Iris pigment epithelial cell (primary cell): Measurements from ENCODE around the gene RIMBP2.
A peak's percentile ranks its signal among the peaks of the same experiment; 100 is the strongest.

Source experiments
- DNase-seq: peaks from one replicate; pipeline ENCODE4 v3.0.0-alpha.2; 2011; ENCODE audit warnings: low read depth

Gene RIMBP2

DNA sequence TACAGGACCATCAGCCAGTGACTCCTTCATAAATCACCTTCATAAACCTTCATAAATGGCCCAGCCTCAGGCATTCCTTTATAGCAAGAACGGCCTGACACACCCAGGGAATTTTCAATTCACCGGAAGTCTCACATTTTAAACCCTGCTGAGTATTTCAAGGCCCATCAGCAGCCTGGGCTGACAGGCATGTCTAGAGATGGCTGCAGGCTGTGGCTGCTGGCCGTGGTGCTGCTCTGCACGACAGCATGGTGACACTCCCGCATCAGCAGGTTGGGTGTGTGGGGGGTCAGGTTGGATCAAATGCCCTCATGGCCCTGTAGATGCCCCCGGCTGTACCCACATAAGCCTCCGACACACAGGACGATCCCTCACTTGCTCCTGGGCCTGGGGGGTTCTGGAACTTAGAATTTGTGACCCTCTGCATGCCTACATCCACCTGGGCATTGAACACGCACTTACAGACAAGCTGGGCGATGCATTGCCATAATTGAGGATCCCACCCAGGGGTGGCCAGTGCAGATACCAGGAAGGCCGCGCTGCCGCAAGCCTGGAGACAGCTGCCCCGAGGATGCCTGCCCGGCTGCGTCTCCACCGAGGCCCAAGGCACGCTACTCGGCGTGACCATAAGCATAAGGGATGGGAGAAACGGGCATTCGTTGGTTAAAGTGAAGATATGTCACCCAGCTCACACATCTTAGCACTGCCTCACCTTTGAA, 254.1 kb downstream of the RIMBP2 start:
- no peak for DNase-seq

DNA sequence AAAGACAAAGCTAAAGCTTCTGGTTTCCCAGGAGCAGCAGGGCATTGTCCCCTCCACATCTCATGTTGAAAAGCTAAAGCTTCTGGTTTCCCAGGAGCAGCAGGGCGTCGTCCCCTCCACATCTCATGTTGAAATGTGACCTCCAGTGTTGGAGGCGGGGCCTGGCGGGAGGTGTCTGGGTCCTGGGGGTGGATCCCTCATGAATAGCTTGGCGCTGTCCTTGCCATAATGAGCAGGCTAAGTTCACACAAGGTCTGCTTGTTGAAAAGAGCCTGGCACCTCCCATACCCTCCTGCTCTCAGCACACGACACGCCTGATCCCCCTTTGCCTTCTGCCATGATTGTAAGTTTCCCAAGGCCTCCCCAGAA, 254.7 kb downstream of the RIMBP2 start:
- DNase-seq, result no peak

DNA sequence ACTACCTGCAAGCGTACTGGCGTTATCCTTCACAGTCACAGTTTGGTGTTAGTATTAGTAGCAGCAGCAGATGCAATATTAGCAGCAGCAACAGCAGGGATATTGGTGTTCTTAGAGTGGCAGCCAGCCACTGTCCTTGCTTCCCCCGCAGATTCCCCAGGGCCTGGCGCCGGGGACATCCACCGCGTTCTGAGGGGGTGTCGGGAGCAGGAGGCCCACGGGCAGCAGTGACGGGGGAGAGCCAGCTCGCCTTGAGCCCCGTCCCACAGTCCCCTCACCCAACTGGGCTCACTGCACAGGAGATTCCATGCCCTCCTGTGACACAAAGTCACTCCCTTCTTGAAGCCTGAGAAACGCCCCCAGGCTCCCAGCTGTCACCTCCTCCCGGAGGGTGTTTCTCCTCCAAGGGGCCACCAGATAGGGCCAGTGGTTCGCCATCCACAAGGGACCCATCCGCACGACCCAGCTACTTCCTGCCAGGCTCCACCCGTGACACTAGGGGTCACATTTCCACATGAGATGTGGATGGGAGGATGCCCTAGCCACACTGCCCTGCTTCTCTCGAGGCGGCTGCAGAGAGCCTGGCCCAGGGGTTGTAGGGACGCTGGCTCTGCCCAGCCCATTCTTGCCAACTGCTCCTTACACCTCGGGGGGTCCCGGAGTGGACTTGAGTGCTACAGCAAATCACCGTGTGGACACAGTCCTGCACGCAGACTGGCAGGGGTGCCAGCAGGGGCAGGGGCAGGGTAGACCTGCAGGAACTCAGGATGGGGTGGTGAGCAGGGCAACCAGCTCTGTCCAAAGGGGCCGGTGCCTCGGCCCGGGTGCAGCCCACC, 255.3 kb downstream of the RIMBP2 start:
- DNase-seq, result no peak

DNA sequence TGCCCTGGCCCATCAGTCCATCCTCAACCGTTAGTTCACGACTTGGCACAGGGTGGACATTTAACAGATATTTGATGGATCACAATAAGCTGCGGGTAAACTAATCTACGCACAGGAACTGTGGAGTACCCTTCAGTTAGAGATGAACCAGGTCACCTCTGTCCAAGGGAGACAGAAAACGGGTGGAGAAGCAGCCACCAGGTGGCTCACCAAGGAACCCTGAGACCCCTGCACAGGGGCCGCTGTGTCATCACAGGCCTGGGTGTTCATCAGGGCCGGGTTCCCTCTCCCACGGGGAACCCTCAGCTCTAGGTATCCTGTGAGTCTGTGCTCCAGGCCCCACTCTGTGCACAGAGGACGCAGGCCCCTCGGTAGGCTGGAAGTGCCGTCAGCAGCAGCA, 256.2 kb downstream of the RIMBP2 start:
- DNase-seq, result no peak

DNA sequence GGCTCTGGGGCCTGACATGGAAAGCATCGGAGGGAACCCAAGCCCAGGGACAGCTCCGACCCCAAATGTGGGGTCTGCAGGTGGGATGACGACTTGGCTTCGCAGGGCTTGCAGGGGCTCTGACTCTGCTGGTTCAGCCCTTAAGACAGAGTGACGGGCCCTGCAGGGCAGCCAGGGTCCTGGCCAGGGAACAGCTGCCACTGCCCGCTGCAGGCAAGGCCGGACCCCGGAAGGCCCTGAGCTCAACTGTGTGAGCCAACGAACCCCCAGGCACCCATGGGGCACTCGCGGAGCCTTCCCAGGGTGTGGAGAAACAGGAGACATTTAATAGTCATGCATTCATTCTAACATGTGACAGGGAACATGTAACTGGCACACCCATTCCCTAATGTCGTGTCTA, 257.8 kb downstream of the RIMBP2 start:
- DNase-seq, result no peak

DNA sequence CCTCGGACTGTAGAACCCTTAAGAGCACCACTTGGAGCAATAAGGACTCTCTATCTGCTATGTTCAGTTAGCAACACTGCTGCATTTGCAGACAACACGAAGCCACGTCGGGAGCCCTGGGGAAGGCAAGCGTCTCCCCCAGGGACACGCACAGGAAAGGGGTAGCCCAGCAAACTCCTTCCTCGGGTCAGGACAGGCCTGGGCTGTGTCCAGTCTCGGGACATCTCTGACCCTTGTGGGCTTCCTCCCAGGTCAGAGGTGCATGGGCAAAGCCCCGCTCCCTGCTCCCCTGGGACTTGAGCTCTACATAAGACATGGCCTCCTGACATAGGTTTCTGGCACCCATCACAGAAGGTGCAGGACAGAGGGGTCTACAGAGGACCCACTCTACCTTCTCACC, 258.9 kb downstream of the RIMBP2 start:
- DNase-seq, result no peak

DNA sequence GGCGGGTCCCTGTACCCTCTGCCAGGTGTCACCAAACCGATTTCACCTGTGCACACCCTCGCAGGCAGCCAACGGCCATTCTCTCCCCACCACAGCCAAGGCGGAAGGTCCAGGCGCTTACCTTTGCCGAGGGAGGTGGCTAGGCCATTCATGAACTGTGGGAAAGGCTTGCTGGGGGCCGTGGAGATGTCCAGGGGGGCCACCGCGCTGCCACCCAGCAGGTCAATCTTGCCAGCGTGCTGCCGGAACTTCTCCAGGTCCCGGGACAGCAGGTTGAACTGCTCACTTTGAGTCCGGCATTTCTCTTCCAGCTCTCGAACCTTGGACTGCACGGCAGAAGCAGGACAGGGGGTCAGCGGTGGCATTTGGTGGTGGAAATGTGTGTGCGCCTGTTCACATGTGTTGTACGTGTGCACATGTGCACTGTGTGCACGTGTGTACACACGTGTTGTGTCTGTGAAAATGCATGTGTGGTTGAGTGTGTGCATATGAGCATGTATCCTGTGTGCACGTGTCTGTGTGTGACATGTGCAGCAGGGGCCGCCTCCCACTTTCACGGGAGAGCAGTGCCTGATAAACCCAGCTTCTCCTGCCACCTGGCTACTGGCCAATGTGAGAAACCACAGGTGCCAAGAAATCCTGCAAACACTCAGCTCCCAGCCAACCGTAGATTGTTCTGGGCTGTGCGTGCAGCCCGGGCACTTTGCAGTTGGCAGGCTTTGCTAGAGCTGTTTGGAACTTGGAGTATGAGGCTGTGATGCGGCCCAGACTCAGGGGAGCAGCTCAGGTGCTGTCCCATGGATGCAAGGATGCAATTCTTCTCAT, 259.5 kb downstream of the RIMBP2 start:
- no peak for DNase-seq

DNA sequence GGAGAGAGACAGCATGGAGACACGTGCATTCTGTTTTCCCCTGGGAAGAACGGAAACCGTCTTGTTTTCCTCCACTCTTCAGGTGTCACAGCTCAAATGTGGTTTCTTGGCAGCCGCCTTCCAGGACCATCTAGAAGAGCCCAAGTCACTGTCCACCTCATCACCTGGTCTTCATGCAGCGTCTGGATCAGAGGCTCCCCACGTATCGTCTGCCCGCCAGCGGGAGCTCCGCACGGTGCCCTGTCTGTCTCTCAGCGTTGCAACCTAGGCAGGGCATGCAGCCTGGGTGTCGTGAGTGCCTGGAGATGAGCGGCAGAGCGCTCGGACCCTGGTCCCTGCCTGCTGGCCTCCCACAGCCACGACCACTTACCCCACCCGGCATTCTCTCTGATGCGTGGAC, 260.9 kb downstream of the RIMBP2 start:
- no peak for DNase-seq

DNA sequence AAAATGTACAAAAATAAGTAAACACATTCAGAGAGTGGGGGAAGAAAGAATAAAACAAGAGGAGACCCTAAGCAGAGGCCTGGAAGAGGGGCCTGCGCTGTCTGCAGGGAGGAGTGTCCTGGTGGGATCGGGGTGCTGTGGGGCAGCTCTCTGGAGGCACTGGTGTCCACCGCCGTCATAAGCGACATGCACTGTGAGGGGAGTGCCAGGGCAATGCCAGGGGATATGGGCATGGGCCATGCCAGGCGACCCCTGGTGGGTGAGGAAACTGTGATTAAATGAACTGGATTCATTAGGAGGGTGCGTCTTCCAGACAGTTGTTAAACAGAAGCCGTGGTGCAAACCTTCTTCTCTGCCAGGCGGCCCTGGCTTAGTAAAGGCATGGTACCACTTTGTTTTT, 261.8 kb downstream of the RIMBP2 start:
- no peak for DNase-seq

DNA sequence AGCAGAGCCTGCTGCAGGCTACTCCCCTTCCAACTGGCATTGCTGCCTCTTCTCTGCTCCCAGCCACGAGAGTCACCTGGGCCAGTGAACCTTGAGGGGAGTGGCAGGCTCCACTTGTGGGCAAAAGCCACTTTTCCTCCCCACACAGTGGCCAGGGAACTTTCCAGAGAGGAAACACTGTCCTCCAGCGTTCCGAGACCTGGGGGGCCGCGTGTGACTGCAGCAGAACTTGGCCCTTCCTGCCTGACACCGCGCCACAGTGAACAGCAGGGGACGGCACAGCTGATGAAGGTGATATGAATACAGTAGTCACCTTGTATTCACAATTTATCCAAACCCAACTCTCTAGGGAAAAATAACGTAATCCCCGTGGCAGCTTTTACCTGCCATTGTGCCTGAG, 263.6 kb downstream of the RIMBP2 start:
- no peak for DNase-seq

DNA sequence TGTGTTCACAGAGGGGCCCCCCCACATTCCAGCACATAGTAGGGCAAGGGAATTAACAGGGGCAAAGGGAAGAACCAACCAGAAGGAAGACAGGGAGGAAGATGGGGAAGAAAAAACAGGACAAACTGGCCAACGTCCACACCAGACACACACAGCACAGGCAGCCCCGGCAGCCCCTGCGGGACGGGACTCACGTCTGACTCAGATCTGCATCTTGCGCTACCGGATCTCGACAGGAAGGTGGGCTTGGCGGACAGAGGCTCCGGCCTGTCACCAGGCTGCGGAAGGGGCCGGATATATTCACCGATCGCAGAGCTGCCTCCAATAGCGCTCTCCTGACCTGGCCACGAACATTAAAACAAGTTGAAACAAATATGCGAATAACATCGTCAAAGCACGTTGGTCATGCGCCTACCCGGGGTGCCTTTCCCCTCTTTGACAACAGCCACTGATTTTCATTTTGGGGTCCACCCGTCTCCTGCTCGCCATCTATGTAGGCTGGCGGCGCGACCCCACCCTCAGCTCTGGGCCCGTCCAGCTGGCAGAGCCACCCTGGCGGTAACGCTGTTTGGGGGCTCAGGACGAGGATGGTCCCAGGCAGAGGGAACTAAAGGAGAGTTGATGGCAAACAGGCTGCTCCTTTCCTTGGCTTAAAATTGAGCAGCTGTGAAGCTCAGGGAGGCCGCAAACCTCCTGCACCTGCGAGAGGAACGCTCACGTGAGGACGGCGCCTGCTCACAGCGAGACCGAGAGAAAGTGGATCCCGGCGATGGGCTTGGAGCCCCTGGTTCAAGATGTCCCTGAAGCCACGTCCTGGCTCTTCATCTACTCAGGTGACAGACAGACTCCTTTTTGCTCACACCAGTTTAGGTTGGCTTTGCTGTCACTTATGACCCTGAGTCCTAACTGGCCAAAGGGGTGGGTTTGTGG, 264.8 kb downstream of the RIMBP2 start:
- DNase-seq, result no peak

DNA sequence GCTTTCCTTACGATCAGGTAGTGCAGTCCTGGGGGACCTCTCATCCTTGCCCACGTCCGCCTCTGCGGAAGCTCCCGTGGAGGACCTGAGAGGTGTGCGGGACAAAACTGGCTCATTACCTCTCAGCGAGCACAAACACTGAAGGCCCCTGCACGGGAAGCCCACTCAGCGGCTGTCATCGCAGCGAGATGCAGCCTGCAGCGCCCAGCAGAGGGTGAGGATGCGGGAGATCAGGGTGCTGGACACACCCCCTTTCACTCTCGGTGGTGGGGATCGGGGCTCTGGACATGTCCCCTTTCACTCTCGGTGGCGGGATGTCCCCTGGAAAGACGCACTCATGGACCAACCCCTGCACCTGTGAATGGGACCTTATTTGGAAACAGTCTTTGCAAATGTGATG, 266.8 kb downstream of the RIMBP2 start:
- no peak for DNase-seq

DNA sequence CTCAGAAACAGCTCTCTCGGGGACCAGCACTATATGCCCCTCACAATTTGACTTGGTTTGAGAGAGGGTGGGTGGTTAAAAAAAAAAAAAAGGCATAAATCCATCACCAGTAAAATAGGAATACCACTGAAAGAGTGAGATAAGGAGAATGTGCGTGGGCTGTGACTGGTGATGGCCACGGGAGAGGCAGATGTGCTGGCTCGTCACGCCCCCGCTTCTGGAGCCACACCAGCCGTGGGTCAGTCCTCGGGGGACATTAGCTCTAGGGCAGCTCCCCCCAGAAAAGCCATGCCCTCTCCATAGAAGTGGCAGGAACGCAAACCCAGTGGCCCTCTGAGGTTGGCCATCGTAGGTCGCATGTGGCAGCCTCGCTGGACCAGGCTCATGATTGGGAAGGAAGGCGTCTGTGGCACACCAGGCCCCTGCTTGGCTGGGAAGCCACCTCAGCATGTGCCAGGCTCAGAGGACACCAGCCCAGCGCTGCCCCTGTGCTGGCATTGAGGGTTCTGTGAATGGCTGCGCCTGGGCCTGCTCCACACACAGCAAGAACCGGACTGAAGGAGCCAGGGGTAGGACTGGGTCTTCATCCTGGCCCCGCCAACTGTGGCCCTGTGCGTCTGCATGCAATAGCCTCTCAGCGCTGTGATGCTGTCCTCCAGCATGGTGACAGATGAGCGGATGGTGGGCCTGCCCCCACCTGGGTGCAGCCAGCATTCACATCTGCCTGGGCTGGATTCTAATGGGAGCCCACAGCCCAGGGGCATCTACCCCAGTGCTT, 267.9 kb downstream of the RIMBP2 start:
- no peak for DNase-seq

DNA sequence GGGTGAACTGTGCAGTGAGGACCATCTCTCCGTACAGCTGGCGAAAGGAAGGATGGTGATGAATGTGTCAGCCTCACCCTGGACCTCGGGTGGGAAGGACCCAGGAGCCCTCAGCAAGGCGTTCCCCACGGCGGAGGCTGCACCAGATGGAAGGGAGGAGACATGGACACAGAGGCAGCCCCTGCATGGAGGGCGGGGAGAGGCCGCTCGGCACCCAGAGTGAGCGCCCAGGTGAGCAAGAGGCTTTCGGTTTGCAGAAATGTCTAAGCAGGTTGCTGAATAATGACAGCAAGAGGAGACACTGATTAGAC, 268.5 kb downstream of the RIMBP2 start:
- DNase-seq, result no peak

DNA sequence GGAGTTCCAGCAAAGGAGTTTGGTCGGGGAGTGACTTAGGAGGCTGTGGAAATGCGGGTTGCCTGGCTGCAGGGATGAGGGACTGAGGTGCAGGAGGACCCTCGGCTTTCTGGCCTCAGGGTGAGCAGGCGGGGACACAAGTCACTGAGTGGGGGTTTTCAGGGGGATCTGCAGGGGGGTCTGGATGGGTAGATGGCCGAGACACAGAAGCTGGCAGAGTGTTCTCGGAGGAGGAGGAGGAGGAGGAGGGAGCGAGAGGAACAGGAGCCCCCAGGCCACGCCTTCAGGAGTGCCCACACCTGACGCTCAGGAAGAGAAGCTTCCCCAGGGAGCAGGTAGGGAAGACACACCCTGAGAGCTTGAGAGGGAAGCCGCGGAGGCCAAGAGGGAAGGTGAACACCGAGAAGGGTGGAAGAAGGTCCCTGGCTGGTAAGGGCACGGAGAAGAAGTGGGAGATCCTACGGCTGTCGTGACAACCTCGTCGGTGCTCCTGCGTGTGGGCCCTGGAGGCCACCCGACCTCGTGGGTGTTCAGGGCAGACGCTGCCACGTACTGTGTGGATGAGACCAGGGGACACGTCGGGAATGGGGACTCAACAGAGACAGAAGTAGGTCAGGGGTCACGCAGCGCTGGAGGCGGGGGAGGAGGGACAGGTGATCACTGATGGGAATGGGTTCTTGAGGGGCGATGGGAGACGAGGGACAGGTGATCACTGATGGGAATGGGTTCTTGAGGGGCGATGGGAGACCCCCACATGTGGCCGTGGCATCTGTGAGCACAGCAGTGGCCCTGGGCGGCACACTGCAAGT, 269.0 kb downstream of the RIMBP2 start:
- DNase-seq, result no peak

DNA sequence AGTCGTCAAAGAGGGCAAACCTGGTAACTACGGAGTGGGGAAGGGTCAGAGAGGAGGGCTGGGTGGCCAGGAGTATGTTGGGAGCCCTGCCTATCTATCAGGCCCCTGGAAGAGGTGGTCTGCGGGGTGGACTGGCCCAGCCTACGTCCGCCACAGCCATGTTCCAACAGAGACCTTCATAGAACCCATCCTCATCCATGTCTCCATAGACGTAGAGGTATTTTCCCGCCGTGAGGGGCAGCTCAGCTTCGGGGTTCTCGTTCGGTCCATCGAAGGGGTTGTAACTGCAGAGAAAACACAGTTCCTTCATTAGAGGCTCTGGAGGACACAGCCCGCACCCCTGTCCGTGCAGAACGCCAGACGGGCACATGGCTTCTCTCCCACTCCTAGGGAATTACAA, 271.1 kb downstream of the RIMBP2 start:
- no peak for DNase-seq

DNA sequence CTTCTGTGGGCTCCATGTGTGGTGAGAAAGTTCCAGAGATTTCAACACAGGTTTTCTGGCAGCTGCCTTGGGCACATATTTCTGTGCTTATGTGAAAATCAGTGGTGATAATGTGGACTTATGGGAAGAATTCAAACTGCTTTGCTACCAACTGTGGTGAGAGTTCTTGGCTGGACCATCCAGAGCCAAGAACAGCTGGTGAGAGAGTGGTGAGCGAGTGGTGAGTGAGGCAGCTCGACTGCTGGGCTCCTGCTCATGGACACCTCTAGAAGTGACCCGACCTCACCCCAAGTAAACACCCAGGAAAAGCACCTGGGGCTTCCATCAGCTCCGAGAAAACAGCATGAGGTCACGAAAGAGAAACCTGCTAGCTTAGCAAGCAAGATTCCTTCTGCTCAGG, 272.0 kb downstream of the RIMBP2 start:
- peak; percentile 3 for DNase-seq

DNA sequence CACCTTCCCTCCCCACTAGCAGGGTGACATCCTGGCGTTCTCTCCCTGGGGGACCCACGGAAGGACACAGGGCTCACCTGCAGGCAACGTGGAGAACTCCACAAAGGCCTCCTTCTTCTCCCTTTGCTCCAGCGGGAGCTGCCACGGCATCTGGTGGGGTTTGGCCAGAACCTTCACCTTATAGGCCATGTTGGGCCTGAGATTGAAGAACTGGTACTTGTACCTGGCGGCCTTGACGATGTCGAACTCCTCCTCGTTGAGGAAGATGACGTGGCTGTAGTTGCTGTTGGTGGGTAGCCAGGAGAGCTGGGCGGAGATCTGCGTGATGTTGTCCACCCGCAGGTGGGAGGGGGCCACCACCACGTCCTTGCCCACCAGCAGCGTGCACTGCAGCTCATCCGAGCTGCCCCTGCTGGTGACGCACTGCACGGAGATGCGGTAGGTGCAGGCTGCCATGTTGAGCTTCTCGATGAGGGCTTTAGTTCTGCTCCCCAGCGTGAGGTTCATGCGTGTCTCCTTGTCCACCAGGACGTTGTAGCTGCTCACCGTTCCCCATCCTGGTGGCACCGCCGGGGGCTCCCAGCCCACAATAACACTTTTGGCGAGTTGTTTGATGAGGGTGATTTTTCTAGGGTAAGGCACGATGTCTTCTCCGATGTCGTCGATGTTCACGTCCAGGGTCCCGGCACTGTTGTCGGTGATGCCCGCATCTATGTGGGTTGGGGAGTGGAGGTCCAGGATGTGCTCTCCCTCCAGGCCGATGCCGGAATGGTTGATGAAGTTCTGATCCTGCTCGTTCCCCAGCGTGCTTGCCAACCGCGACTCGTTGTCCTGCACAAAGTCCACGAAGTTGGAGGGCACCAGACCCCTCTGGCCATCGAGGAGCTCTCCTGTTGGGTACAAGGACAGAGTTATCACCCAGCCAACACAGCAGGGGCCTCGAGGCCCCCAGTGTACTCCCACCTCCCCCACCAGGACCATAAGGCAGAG, 274.0 kb downstream of the RIMBP2 start:
- DNase-seq, result no peak
